ENCODE results near the gene ARL6IP4.
"Not testable (repeated sequence)": the region's sequence is repeated elsewhere in the genome, so short reads cannot be mapped to it uniquely, and the experiment has no call there.

Gene ARL6IP4

GRCh38 chr12:123013185-123014095 is 33.0 kb downstream of the ARL6IP4 start:
- TF ChIP-seq CTCF (IDR thresholded peaks at IDR 0.05; ENCODE audit: insufficient read depth, missing control alignments), result no peak
- DNase-seq (ENCODE audit: insufficient read length, low spot score) (no peak), FAIRE-seq (no peak)

GRCh38 chr12:123014473-123014872 is 34.0 kb downstream of the ARL6IP4 start:
- DNase-seq (ENCODE audit: insufficient read length, low spot score); FAIRE-seq: not testable (repeated sequence)

- no peak for TF ChIP-seq CTCF (IDR thresholded peaks at IDR 0.05; ENCODE audit: insufficient read depth, missing control alignments)
- FAIRE-seq (no peak), DNase-seq (ENCODE audit: insufficient read length, low spot score) (no peak)
Measured at GRCh38 chr12:123017753-123018152, 37.3 kb downstream of the ARL6IP4 start.

- TF ChIP-seq CTCF (IDR thresholded peaks at IDR 0.05; ENCODE audit: insufficient read depth, missing control alignments), result no peak
- FAIRE-seq, result no peak
Measured at GRCh38 chr12:123019841-123020138, 39.3 kb downstream of the ARL6IP4 start.

GRCh38 chr12:123021688-123022604 is 41.5 kb downstream of the ARL6IP4 start:
- FAIRE-seq (no peak), DNase-seq (ENCODE audit: insufficient read length, low spot score) (no peak)
- no peak for TF ChIP-seq CTCF (IDR thresholded peaks at IDR 0.05; ENCODE audit: insufficient read depth, missing control alignments)

More at GRCh38 chr12:123019841-123020138, 39.3 kb downstream of the ARL6IP4 start:
- DNase-seq (ENCODE audit: insufficient read length, low spot score), result no peak

- DNase-seq (ENCODE audit: insufficient read length, low spot score) (no peak), FAIRE-seq (no peak)
- TF ChIP-seq CTCF (IDR thresholded peaks at IDR 0.05; ENCODE audit: insufficient read depth, missing control alignments), result no peak
Measured at GRCh38 chr12:123022846-123023245, 42.4 kb downstream of the ARL6IP4 start.

GRCh38 chr12:123024819-123025391 is 44.4 kb downstream of the ARL6IP4 start:
- DNase-seq (ENCODE audit: insufficient read length, low spot score) (no peak), FAIRE-seq (no peak)
- no peak for TF ChIP-seq CTCF (IDR thresholded peaks at IDR 0.05; ENCODE audit: insufficient read depth, missing control alignments)
